ENCODE measurements around the gene SLCO2A1. TPM values are rescaled to one million over a fixed set of nuclear protein-coding genes. Genes with fewer than 3 reads are reported as not detected.

Gene SLCO2A1
- total RNA-seq, 1 donor from 2014 or later = 1.0 TPM

DNA sequence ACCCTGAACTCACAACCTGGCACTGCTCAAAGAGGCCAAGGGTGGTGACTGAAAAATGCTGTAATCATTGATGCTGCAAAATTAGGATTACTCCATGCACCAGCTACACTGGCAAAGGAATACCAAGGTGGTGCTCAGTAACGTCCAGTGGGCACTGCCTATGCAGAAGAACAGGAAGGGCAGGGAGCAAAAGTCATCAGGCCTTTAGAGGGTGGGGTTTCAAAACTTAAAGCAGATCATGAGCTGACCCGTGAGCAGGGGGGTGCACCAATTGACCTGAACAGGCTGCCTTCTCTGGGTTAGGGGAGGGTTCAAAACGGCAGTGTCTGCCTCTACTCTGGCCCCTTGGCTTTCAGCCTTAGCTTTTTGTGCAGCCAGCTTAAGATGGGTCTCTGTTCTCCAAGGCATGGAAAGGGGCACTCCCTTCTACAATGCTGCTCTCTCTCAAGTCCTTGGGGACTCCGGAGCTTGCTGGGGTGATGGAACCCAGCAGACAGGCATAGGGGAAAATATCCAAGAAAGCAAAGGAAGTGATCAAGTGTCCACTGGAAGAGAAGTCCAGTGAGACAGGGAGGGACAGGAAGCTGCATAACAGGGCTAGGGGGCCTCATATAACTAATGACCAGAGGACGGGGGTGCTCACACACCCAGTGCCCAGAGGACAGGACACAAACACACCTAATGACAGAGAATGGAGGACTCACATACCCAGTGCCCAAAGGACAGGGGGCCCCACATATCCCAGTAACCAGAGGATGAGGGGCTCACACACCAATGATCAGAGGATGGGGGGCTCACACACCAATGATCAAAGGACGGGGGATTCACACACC is 145.5 kb downstream of the SLCO2A1 start:
- Mint-ChIP-seq H3K9me3 (ENCODE audit: low read depth) (no peaks in the 10 kb centered on the region), H3K4me3 (ENCODE audit: unreplicated experiment) (no peak overlapping the region), H3K27me3 (ENCODE audit: low read depth) (no peaks in the 10 kb centered on the region), H3K4me1 (ENCODE audit: low read depth) (no peaks in the 10 kb centered on the region), H3K36me3 (ENCODE audit: low read depth) (peaks cover 2% of the 10 kb centered on the region), H3K27ac (ENCODE audit: unreplicated experiment) (no peak overlapping the region)
- TF ChIP-seq, protein P1, sequence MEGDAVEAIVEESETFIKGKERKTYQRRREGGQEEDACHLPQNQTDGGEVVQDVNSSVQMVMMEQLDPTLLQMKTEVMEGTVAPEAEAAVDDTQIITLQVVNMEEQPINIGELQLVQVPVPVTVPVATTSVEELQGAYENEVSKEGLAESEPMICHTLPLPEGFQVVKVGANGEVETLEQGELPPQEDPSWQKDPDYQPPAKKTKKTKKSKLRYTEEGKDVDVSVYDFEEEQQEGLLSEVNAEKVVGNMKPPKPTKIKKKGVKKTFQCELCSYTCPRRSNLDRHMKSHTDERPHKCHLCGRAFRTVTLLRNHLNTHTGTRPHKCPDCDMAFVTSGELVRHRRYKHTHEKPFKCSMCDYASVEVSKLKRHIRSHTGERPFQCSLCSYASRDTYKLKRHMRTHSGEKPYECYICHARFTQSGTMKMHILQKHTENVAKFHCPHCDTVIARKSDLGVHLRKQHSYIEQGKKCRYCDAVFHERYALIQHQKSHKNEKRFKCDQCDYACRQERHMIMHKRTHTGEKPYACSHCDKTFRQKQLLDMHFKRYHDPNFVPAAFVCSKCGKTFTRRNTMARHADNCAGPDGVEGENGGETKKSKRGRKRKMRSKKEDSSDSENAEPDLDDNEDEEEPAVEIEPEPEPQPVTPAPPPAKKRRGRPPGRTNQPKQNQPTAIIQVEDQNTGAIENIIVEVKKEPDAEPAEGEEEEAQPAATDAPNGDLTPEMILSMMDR (IDR thresholded peaks at IDR 0.05) = no peak
- no peak for DNase-seq (ENCODE audit: low spot score)

DNA sequence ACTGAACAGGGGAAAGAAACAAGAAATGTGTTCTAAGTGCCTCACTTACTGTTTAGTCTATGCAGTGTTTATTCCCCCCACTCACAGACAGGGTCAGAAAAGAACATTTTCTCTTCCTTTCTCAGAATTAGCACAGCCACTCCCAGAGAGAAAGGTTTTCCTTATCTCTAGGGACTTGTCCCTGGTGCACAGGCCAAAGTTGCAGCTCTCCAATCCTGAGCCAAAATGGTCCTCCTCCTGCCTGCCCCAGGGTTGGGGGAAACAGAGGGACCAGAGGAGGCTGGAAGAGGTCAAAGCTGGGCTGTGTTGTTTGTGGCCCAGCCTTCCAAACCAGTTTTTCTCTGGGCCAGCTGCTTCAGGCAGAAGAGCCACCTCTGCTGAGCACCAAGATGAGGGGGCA is 146.1 kb downstream of the SLCO2A1 start:
- TF ChIP-seq, protein P1 (IDR thresholded peaks at IDR 0.05) = no peak
- H3K4me1 Mint-ChIP-seq (ENCODE audit: low read depth) = no peaks in the 10 kb centered on the region
- no peak overlapping the region for H3K27ac Mint-ChIP-seq (ENCODE audit: unreplicated experiment)
- no peak for DNase-seq (ENCODE audit: low spot score)
- peaks cover 2% of the 10 kb centered on the region for H3K36me3 Mint-ChIP-seq (ENCODE audit: low read depth)
- H3K9me3 Mint-ChIP-seq (ENCODE audit: low read depth) = peaks cover 4% of the 10 kb centered on the region
- H3K4me3 Mint-ChIP-seq (ENCODE audit: unreplicated experiment) = no peak overlapping the region
- no peaks in the 10 kb centered on the region for H3K27me3 Mint-ChIP-seq (ENCODE audit: low read depth)

DNA sequence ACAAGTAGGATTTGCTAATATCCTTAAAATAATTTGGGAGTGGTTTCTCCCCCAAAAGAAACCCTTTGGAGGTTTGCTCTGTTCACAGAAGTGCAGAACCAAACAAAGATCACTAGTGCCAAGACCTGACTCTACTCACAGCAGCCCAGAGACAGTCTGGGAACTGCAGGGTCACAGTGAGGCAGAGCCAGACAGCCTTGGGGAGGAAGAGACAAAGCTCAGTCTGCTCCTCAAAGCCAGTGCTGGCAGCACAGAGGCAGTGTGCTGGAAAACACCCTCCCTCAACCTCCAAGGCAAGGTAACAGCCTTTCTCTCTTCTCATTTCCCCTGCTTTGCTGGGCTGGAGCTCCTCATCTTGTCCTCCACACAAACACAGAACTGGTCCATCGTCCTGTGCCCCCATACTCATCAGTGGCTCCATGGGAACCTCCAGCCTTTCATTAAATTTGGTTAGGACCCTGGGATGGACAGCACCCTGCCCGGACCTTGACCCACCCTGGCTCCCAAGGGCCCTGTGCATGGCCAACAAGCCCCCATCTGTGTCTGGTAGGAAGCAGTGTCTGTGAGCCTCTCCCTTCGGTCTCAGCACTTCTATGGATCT is 146.6 kb downstream of the SLCO2A1 start:
- Mint-ChIP-seq H3K36me3 (ENCODE audit: low read depth) (peaks cover 5% of the 10 kb centered on the region), H3K27ac (ENCODE audit: unreplicated experiment) (no peak overlapping the region), H3K4me1 (ENCODE audit: low read depth) (no peaks in the 10 kb centered on the region), H3K9me3 (ENCODE audit: low read depth) (peaks cover 10% of the 10 kb centered on the region), H3K4me3 (ENCODE audit: unreplicated experiment) (no peak overlapping the region), H3K27me3 (ENCODE audit: low read depth) (no peaks in the 10 kb centered on the region)
- DNase-seq (ENCODE audit: low spot score) = no peak
- TF ChIP-seq, protein P1 (IDR thresholded peaks at IDR 0.05) = no peak

DNA sequence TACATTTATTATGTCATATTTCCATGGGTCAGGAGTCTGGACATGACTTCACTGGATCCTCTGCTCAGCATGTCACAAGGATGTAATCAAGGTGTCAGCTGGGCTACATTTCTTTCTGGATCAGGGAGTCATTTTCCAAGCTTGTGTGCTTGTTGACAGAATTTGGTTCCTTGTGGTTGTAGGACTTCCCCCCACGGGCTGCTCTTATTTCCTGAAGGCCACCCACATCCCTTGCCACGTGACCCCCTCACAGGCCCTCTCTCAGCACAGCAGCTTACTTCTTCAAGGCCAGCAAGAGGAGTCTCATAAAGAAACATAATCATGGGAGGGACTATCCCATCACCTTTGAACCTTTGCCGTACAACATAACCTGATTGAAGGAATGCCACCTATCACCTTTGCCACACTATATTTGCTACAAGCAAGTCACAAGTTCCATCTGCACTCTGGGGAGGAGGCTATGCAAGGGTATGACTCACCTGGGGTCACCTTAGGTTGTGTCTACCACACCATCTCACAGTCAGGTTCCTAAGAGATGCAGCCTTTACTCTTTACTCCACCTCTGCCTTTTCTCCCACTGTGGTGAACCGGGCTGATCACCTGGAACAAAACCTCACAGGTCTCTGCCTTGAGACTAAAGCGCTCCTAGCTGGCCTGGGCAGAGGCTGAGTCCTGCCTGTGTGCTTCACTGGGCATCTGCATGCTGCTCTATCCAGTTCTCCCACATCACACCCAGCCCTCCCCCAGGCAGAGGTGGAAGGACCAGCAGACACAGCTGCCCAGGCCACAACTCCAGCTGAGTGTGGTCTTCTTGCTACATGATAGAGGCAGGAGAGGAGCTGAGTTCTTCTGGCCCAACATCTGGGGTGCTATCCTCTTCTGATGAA is 147.5 kb downstream of the SLCO2A1 start:
- Mint-ChIP-seq H3K27ac (ENCODE audit: unreplicated experiment) (no peak overlapping the region), H3K9me3 (ENCODE audit: low read depth) (peaks cover 13% of the 10 kb centered on the region), H3K4me1 (ENCODE audit: low read depth) (no peaks in the 10 kb centered on the region)

More for the DNA sequence above, 147.5 kb downstream of the SLCO2A1 start:
- DNase-seq (ENCODE audit: low spot score) = no peak
- TF ChIP-seq, protein P1 (IDR thresholded peaks at IDR 0.05) = no peak
- Mint-ChIP-seq H3K4me3 (ENCODE audit: unreplicated experiment) (no peak overlapping the region), H3K36me3 (ENCODE audit: low read depth) (peaks cover 8% of the 10 kb centered on the region), H3K27me3 (ENCODE audit: low read depth) (no peaks in the 10 kb centered on the region)
